AG04449 (cell line): ENCODE measurements around the gene PSMF1.

Experiments used
- CTCF ChIA-PET: fragments of 350-600 bp; formaldehyde crosslinking; extraction: SDS; loops from one replicate; lab custom pipeline; 2021; ENCODE audit warnings: antibody characterized with exemption; lab: Yijun Ruan, JAX
- POLR2A ChIA-PET: fragments of 400-600, 350-600 bp; formaldehyde crosslinking; extraction: SDS; loops from one replicate; lab custom pipeline; 2020; ENCODE audit warnings: antibody characterized with exemption, inconsistent platforms; lab: Yijun Ruan, JAX
- DNase-seq: peaks from one replicate; pipeline ENCODE4 v3.0.0-alpha.2; 2010; ENCODE audit warnings: low read depth, low spot score
- H3K4me3 ChIP-seq: 2 replicates; pipeline ENCODE4 v1.5.1; 2011; ENCODE audit warnings: low read depth, mild to moderate bottlenecking, control low read depth, low read length
- CTCF ChIP-seq: IDR thresholded peaks from one replicate; pipeline ENCODE4 v1.5.1; 2011; ENCODE audit warnings: mild to moderate bottlenecking, moderate library complexity, low read length, control low read depth, inconsistent platforms; ENCODE audit not compliant: insufficient read depth; ENCODE audit errors: missing control alignments

Gene PSMF1

GRCh38 chr20:1118336-1119127 lies at the start of gene PSMF1:
TSS of gene PSMF1 (plus strand) at chr20:1118602. CDS start at chr20:1118774, 172 bp downstream.
- H3K4me3 ChIP-seq: peak within 1 kb of the TSS; percentile 99
- no peak for TF ChIP-seq CTCF
- DNase-seq: peak; percentile 36
- ChIA-PET POLR2A (interaction anchor here (0.6 kb wide), 1 partner anchor 285 kb away, joined by 5 read pairs; the partner anchor contains the start of gene FAM110A), CTCF (interaction anchor here (1.0 to 4.8 kb wide), 4 partner anchors 11 to 349 kb away, joined by 3 to 38 read pairs (median 3); no protein-coding TSS in a partner anchor)

DNA sequence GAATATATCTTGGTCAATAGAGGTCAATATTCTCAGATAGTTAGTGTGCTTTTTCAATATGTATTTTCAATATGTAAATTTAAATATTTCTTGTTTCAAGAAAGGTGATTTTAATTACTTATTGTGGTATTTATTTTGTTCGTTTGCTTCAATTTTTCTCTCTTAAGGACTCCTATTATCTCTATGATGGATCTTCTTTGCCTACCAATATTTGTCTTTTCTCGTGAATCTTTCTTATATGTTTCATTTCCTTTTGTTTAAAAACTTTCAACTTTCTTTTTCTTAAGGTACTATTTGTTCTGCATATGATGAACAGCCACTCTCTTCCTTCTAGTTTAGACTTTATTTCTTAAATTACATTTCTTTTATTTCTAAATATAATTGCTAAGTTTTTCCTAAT lies 46.1 kb upstream of the PSMF1 start:
- H3K4me3 ChIP-seq: no peak overlapping the region
- ChIA-PET CTCF (no interaction called here), POLR2A (no interaction called here)
- no peak for TF ChIP-seq CTCF
- DNase-seq: no peak

GRCh38 chr20:1075616-1076015 lies 42.8 kb upstream of the PSMF1 start:
- TF ChIP-seq CTCF: no peak
- ChIA-PET POLR2A (no interaction called here), CTCF (no interaction called here)
- no peak for DNase-seq
- no peak overlapping the region for H3K4me3 ChIP-seq

DNA sequence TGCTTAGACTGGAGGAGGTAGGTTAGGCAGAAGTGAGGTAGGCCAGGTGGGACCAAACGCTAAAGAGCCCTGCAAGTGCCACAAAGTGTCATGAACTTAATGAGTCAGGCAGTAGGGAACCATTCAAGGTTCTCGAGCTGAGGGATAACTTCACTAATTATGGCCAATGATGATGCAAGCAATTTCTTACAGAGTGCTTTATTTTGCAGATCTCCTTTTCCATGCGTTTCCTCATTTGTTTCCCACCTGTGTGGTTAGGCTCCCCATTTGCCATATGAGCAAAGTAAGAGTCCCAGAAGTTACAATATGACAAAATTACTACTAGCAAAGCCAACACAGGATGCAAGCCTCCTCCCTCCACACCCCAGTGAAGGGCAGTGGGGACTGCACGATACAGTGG lies 36.5 kb upstream of the PSMF1 start:
- CTCF ChIA-PET: no interaction called here
- TF ChIP-seq CTCF: no peak
- POLR2A ChIA-PET: no interaction called here
- no peak for DNase-seq
- no peak overlapping the region for H3K4me3 ChIP-seq

DNA sequence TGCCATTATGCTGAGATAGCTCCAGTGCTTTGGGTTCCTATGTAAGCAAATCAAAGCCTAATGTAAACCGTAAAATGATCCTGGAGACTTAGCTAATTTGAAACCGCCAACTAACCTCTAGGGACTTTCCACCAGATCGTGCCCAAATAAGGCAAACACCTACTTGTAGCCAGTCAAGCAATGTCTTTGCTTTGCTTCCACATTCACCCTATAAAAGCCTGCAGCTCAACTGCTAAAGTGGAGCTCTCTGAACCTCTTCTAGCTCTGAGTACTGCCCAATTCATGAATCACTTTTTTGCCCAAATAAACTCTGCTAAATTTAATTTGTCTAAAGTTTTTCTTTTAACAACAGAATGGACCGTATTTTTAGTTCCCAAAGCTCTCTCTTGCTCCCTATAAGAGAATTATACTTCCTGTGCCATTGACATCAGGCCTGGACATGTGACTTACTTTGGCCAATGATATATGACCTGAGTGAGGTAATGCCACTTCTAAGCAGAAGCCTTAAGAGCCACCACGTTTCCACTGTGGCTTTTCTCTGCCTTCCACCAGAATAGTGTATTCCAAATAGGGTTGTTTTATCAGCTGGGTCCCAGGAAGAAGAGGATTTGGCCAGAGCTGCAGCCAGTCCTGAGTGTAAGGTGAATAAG lies 34.8 kb upstream of the PSMF1 start:
- H3K4me3 ChIP-seq: no peak overlapping the region
- TF ChIP-seq CTCF: no peak
- DNase-seq: no peak
- ChIA-PET CTCF (interaction anchor here (1.7 to 6.8 kb wide), 2 partner anchors 25 to 128 kb away, joined by 3 to 30 read pairs; no protein-coding TSS in a partner anchor), POLR2A (no interaction called here)
